GM12875 (cell line): Measurements from ENCODE around the gene EDNRA.

Source experiments
- H3K4me3 ChIP-seq: one replicate; pipeline ENCODE4 v1.5.1; 2011; ENCODE audit warnings: low read depth, low read length, control low read depth
- TF ChIP-seq, protein P1 (sequence below): IDR thresholded peaks from 2 replicates; pipeline ENCODE4 v1.5.1; 2011; ENCODE audit warnings: low read depth, mild to moderate bottlenecking, control low read depth, inconsistent platforms, low read length, moderate library complexity, borderline replicate concordance; ENCODE audit not compliant: insufficient read depth

EDNRA gene

DNA sequence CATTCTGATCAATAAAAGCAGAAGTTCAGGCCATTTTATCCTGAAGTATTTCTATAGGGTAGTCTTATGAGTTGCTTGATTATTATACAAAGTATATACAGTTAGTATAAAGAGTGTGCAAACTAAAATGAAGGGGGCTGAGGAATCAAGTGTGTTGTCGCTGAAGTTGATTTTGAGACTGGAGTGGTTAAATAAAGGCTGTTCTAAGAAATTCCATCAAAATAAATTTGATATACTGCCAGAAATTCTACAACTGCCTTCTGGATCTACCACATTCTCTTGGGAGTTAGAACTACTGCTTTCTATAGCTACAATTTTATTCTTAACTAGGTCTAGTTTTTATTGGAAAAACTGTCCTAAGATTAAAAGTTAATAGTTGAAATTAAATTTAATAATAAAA is 12.4 kb downstream of the EDNRA start:
- TF ChIP-seq, protein P1, sequence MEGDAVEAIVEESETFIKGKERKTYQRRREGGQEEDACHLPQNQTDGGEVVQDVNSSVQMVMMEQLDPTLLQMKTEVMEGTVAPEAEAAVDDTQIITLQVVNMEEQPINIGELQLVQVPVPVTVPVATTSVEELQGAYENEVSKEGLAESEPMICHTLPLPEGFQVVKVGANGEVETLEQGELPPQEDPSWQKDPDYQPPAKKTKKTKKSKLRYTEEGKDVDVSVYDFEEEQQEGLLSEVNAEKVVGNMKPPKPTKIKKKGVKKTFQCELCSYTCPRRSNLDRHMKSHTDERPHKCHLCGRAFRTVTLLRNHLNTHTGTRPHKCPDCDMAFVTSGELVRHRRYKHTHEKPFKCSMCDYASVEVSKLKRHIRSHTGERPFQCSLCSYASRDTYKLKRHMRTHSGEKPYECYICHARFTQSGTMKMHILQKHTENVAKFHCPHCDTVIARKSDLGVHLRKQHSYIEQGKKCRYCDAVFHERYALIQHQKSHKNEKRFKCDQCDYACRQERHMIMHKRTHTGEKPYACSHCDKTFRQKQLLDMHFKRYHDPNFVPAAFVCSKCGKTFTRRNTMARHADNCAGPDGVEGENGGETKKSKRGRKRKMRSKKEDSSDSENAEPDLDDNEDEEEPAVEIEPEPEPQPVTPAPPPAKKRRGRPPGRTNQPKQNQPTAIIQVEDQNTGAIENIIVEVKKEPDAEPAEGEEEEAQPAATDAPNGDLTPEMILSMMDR: no peak
- no peak overlapping the region for H3K4me3 ChIP-seq

GRCh38 chr4:147494301-147494700 is 13.4 kb downstream of the EDNRA start:
- TF ChIP-seq, protein P1: no peak
- H3K4me3 ChIP-seq: no peak overlapping the region

DNA sequence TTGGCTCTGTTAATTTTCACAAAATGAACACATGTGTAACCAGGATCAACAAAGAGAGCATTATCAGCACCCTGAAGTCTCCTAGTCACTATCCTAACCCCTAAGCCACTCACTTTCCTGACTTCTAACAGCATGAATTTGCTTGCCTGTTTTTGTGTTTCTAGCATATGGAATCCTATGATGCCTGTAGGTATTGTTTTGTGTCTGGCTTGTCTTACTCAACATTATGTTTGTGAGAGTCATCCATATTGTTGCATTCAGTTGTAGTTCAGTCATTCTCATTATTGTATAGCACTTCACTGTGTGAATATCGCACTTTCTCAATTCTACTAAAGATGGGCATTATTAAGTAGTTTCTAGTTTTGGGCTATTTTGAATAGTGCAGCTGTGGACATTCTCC is 15.6 kb downstream of the EDNRA start:
- no peak overlapping the region for H3K4me3 ChIP-seq
- TF ChIP-seq, protein P1: no peak

DNA sequence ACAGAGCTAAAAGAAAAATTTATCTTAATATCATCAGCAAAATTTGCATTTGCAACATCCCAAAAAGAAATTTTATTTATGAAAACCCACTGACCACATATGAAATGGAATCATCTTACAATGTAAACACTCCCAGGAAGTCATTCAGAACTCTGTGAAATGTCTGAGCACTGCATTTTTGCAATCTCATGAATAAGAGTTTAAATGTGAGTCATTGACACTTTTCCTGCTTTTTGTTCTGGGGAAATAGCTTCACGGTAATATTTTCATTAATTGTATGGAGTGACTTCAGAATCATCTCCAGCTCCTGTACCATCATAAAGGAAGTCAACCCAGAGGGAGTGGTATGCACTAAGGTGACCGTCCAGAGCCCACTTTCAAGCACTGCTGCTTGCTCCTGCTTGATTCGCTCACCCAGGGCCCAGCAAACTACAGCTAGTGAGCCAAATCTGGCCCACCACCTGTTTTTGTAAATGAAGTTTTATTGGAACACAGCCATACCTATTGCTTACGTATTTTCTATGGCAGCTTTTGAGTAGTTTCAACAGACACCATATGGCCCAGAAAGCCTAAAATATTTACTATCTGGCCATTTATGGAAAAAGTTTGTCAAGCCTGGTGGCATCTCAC is 17.2 kb downstream of the EDNRA start:
- TF ChIP-seq, protein P1: no peak
- H3K4me3 ChIP-seq: no peak overlapping the region

DNA sequence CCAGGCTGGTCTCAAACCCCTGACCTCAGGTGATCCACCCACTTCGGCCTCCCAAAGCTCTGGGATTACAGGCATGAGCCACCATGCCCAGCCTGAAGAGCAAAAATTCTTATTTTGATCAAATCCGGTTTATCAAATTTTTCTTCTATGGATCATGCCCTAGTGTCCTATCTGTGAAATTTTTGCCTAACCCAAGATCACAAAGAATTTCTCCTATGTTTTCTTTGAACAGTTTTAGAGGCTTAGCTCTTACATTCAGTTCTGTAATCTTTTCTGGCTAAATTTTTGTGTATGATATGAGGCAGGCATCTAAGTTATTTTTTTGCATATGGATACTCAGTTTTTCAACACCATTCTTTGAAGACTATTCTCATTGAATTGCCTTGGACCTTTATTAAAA is 27.4 kb downstream of the EDNRA start:
- TF ChIP-seq, protein P1: no peak
- H3K4me3 ChIP-seq: no peak overlapping the region

GRCh38 chr4:147509386-147509785 is 28.5 kb downstream of the EDNRA start:
- TF ChIP-seq, protein P1: no peak
- no peak overlapping the region for H3K4me3 ChIP-seq

DNA sequence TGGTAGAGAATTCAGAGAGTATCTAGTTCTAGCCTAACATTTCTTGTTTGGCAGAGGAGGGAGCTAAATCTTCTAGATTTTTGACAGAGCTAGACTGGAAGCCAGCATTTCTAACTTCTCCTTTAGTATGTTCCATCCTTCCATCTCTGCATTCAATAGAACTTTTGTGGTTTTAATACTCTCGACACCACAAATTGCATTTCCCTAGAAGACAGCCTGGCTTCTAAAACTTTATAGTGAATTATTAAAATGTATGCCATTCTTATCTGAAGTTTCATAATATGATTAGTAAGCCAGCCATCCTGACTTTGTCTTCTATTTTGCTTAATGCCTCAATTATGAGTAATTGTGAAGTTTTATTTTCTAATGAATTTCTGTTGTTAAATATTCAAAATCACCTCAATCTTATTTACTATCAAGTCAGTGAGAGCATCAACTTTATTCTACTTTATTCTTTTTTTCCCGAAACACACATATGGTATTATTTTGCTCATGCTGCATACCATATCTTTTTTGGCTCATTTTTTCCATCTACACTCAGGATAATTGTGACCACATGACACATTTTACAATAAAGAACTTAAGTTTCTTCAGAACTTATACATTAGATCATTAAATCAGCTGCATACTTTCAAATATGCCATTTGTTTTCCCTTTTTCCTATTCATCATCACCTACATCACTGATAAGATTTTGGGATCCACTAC is 30.2 kb downstream of the EDNRA start:
- TF ChIP-seq, protein P1: no peak
- no peak overlapping the region for H3K4me3 ChIP-seq
